ENCODE data around the gene MCF2L2.

Gene MCF2L2

DNA sequence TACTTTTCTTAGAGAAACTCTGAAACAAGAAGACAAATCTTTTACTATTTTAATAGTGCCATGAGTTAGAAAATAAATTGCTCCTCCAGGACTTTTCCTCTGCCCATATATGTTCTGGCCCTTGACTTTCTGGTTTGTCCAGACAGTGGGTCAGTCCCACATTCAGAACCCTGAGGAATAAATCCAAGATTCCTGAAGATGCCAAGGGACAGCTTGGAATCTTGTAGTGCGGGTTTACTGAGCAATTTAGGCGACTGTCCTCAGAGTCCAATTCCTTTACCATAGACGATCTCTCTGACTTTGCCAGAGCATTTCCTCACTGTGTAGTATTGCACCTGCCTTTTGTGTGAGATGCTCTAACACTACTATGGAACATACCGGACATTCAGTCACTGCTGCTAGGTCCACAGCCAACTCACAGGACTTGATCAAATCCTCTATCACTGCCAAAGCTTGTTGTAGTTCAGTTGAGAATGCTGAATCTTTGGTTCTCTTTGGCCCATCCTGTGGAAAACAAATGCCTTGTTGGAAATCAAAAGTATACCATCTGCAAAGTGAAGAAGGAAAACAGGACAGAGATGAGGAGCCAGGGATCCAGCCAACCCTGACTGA, 212.7 kb downstream of the MCF2L2 start:
- TF ChIP-seq, protein P1, sequence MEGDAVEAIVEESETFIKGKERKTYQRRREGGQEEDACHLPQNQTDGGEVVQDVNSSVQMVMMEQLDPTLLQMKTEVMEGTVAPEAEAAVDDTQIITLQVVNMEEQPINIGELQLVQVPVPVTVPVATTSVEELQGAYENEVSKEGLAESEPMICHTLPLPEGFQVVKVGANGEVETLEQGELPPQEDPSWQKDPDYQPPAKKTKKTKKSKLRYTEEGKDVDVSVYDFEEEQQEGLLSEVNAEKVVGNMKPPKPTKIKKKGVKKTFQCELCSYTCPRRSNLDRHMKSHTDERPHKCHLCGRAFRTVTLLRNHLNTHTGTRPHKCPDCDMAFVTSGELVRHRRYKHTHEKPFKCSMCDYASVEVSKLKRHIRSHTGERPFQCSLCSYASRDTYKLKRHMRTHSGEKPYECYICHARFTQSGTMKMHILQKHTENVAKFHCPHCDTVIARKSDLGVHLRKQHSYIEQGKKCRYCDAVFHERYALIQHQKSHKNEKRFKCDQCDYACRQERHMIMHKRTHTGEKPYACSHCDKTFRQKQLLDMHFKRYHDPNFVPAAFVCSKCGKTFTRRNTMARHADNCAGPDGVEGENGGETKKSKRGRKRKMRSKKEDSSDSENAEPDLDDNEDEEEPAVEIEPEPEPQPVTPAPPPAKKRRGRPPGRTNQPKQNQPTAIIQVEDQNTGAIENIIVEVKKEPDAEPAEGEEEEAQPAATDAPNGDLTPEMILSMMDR (conservative IDR thresholded peaks at IDR 0.05; ENCODE audit: low read depth, low read length) = no peak
- H3K4me3 ChIP-seq (IDR thresholded peaks at IDR 0.05; ENCODE audit: insufficient read depth, low read depth, low read length) = no peak overlapping the region
- H3K4me2 ChIP-seq = no peak overlapping the region
- no peak overlapping the region for H3K27ac ChIP-seq
- no peaks in the 10 kb centered on the region for H3K79me2 ChIP-seq (ENCODE audit: insufficient read depth, low read depth)
- no peaks in the 10 kb centered on the region for H4K20me1 ChIP-seq (ENCODE audit: insufficient read depth)
- no peaks in the 10 kb centered on the region for H3K4me1 ChIP-seq (ENCODE audit: low read depth, poor library complexity, severe bottlenecking)
- H3K27me3 ChIP-seq (ENCODE audit: insufficient read depth, low read depth) = no peaks in the 10 kb centered on the region
- no peaks in the 10 kb centered on the region for H3K36me3 ChIP-seq (ENCODE audit: insufficient read depth)
- no peak overlapping the region for H2AFZ ChIP-seq (ENCODE audit: low read depth)
- H3K9ac ChIP-seq = no peak overlapping the region

DNA sequence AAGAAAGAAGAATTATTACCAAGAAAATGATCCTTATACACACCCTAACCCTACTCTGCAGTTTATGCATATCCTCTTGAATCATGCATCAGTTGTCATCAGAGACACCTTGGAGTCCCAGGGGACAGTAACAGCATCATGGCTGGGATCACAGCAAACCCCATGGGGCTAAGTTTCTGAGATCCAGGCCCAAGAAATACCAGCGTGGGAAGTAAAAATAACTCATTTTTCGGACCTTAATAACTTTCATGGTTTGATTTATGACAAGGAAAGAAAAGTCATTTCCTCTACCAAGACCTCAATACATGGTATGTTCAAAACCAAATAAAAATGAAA, 214.2 kb downstream of the MCF2L2 start:
- H3K4me1 ChIP-seq (ENCODE audit: low read depth, poor library complexity, severe bottlenecking) = no peaks in the 10 kb centered on the region
- H3K4me2 ChIP-seq = no peak overlapping the region
- no peak overlapping the region for H2AFZ ChIP-seq (ENCODE audit: low read depth)
- H3K79me2 ChIP-seq (ENCODE audit: insufficient read depth, low read depth) = no peaks in the 10 kb centered on the region
- H3K4me3 ChIP-seq (IDR thresholded peaks at IDR 0.05; ENCODE audit: insufficient read depth, low read depth, low read length) = no peak overlapping the region
- H3K27ac ChIP-seq = no peak overlapping the region
- no peak overlapping the region for H3K9ac ChIP-seq
- H3K27me3 ChIP-seq (ENCODE audit: insufficient read depth, low read depth) = no peaks in the 10 kb centered on the region
- no peaks in the 10 kb centered on the region for H4K20me1 ChIP-seq (ENCODE audit: insufficient read depth)
- TF ChIP-seq, protein P1 (conservative IDR thresholded peaks at IDR 0.05; ENCODE audit: low read depth, low read length) = no peak
- no peaks in the 10 kb centered on the region for H3K36me3 ChIP-seq (ENCODE audit: insufficient read depth)

DNA sequence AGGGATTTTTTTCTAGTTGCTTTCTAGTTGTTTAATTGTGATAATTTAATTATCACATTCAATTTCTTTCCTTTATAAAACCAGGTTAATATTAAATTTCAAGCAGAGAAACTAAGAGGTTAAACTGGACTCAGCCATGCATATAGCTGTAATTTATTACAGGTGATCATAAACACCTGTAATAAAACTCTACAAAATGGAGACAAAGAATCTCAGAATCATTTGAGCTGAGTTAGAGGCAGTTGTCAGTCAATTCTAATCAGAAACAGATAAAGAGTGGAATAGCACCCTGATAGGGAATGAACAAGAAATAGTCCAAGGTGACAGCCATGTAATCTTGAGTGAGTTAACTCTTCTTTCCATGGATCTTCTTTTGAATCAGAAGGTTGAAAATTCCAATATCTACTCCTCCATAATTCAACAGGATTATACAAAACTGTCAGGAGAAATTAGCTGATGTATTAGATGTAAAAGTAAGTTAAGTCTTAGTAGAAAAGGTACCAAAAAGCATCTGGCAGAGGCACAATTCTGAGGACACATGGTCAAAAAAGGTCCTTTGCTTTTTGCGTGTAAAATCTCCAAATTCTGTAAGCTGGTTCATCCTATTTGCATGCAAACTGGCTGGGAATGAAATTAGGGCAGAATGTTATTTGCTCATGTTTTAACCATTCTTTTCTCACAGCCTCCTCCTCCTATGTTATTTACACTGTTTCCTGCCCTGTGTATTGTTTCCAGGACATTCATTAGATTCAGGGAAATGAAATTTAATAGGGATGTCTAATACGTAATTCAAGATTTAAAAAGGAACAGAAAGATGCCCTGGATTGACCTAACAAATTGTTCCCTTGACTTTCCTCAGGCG, 214.8 kb downstream of the MCF2L2 start:
- no peaks in the 10 kb centered on the region for H3K4me1 ChIP-seq (ENCODE audit: low read depth, poor library complexity, severe bottlenecking)
- H2AFZ ChIP-seq (ENCODE audit: low read depth) = no peak overlapping the region
- TF ChIP-seq, protein P1 (conservative IDR thresholded peaks at IDR 0.05; ENCODE audit: low read depth, low read length) = no peak
- no peak overlapping the region for H3K9ac ChIP-seq
- no peak overlapping the region for H3K4me3 ChIP-seq (IDR thresholded peaks at IDR 0.05; ENCODE audit: insufficient read depth, low read depth, low read length)
- H3K36me3 ChIP-seq (ENCODE audit: insufficient read depth) = no peaks in the 10 kb centered on the region
- H3K27me3 ChIP-seq (ENCODE audit: insufficient read depth, low read depth) = no peaks in the 10 kb centered on the region
- no peak overlapping the region for H3K27ac ChIP-seq
- no peaks in the 10 kb centered on the region for H3K79me2 ChIP-seq (ENCODE audit: insufficient read depth, low read depth)
- H3K4me2 ChIP-seq = no peak overlapping the region
- no peaks in the 10 kb centered on the region for H4K20me1 ChIP-seq (ENCODE audit: insufficient read depth)

DNA sequence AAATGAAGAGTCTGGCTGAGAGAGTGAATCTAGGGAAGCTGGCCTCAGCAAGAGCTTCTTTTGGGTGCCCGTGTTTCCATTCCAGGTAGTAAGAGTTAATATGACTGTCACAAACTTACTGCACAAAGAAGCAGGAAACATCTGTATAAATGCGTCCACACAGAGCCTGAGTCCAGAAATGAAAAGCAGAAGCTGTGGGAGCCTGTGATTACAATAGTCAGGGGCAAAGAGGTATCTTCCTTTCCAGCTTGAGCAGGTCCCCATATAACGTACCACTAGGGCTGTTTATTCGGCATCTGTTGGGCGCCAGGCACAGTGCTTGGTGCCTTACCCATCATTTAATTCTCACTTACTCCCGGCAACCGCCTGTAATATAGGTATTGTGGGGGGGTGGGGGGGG, 215.9 kb downstream of the MCF2L2 start:
- H4K20me1 ChIP-seq (ENCODE audit: insufficient read depth) = no peaks in the 10 kb centered on the region
- H3K27ac ChIP-seq = no peak overlapping the region
- no peak overlapping the region for H3K4me2 ChIP-seq
- H3K27me3 ChIP-seq (ENCODE audit: insufficient read depth, low read depth) = no peaks in the 10 kb centered on the region
- no peaks in the 10 kb centered on the region for H3K4me1 ChIP-seq (ENCODE audit: low read depth, poor library complexity, severe bottlenecking)
- H3K79me2 ChIP-seq (ENCODE audit: insufficient read depth, low read depth) = no peaks in the 10 kb centered on the region
- H3K36me3 ChIP-seq (ENCODE audit: insufficient read depth) = no peaks in the 10 kb centered on the region
- no peak overlapping the region for H3K9ac ChIP-seq
- TF ChIP-seq, protein P1 (conservative IDR thresholded peaks at IDR 0.05; ENCODE audit: low read depth, low read length) = no peak
- no peak overlapping the region for H2AFZ ChIP-seq (ENCODE audit: low read depth)
- H3K4me3 ChIP-seq (IDR thresholded peaks at IDR 0.05; ENCODE audit: insufficient read depth, low read depth, low read length) = no peak overlapping the region
